A673 (cell line): ENCODE results near the gene CIAO3. TPM values are rescaled to one million over a fixed set of nuclear protein-coding genes. Genes with fewer than 3 reads are reported as not detected.
"Not testable (repeated sequence)": the region's sequence is repeated elsewhere in the genome, so short reads cannot be mapped to it uniquely, and the experiment has no call there.

ENCODE experiments used
- BruUV-seq: library from RNA; stranded (reverse); fragments of 400-500 nt; replicated peaks from 2 replicates; lab custom pipeline; 2021; lab: Mats Ljungman, UMichigan
- CTCF ChIA-PET: fragments of 300-600 bp; sonication (Branson Sonifier 250); formaldehyde crosslinking; loops from one replicate; lab custom pipeline; 2022; ENCODE audit warnings: antibody characterized with exemption; lab: Charles Lee
- POLR2A ChIA-PET: fragments of 300-600 bp; sonication (Branson Sonifier 250); formaldehyde crosslinking; loops from one replicate; lab custom pipeline; 2022; ENCODE audit warnings: antibody characterized with exemption; ENCODE audit not compliant: low non-redundant PET; lab: Charles Lee
- DNase-seq: peaks from one replicate; pipeline ENCODE4 v3.0.0-alpha.2; 2015; ENCODE audit warnings: low spot score
- H3K27ac ChIP-seq: fragments of 200-600 bp; sonication (generic); 2 replicates; pipeline ENCODE4 v1.5.1; 2016; ENCODE audit warnings: mixed run types, low read depth, mild to moderate bottlenecking, mixed read lengths, antibody characterized with exemption, low read length; ENCODE audit not compliant: poor library complexity, severe bottlenecking
- H3K27me3 ChIP-seq: fragments of 200-600 bp; sonication (generic); replicated peaks from 2 replicates; pipeline ENCODE4 v1.6.1; 2017; ENCODE audit warnings: mixed run types, low read depth, mild to moderate bottlenecking, mixed read lengths, antibody characterized with exemption, low read length; ENCODE audit not compliant: insufficient read depth, poor library complexity
- H3K36me3 ChIP-seq: fragments of 200-600 bp; sonication (generic); 2 replicates; pipeline ENCODE4 v1.6.1; 2016; ENCODE audit warnings: mixed run types, mild to moderate bottlenecking, mixed read lengths, antibody characterized with exemption, low read length; ENCODE audit not compliant: insufficient read depth, poor library complexity, severe bottlenecking
- H3K4me1 ChIP-seq: fragments of 200-600 bp; sonication (generic); 2 replicates; pipeline ENCODE4 v1.6.1; 2017; ENCODE audit warnings: mixed run types, mild to moderate bottlenecking, mixed read lengths, antibody characterized with exemption, low read length; ENCODE audit not compliant: insufficient read depth, poor library complexity, severe bottlenecking
- H3K4me3 ChIP-seq: fragments of 200-600 bp; sonication (generic); 2 replicates; pipeline ENCODE4 v1.5.1; 2016; ENCODE audit warnings: low read depth, mixed run types, mild to moderate bottlenecking, mixed read lengths, low read length; ENCODE audit not compliant: poor library complexity, severe bottlenecking
- H3K9me3 ChIP-seq: fragments of 200-600 bp; sonication (generic); 2 replicates; pipeline ENCODE4 v1.6.1; 2016; ENCODE audit warnings: mixed run types, low read depth, mild to moderate bottlenecking, mixed read lengths, antibody characterized with exemption, low read length; ENCODE audit not compliant: poor library complexity, severe bottlenecking
- EZH2 ChIP-seq: fragments of 200-600 bp; sonication (generic); IDR thresholded peaks from 2 replicates; pipeline ENCODE4 v1.6.1; 2017; ENCODE audit warnings: borderline replicate concordance, low read depth, mild to moderate bottlenecking, mixed read lengths, antibody characterized with exemption, low read length; ENCODE audit not compliant: poor library complexity, severe bottlenecking
- intact Hi-C: fragments of 100-400 bp; cut with micrococcal nuclease; formaldehyde crosslinking; loops from one replicate; pipeline ENCODE4 v1.10.0; 2022; ENCODE audit not compliant: unreplicated experiment
- total RNA-seq: library from RNA; stranded (reverse); gene quantifications from 2 replicates; pipeline ENCODE4 v1.2.3, GENCODE V29; 2021
- TF ChIP-seq, protein P1 (sequence below): fragments of 300-800, 200-600 bp; sonication (generic); conservative IDR thresholded peaks from 2 replicates; pipeline ENCODE4 v1.5.1; 2017; ENCODE audit warnings: low read depth, mild to moderate bottlenecking, antibody characterized with exemption, low read length, moderate library complexity, mixed read lengths

The CIAO3 gene
- total RNA-seq, 1 experiment from 2014 or later: 48.4 TPM

DNA sequence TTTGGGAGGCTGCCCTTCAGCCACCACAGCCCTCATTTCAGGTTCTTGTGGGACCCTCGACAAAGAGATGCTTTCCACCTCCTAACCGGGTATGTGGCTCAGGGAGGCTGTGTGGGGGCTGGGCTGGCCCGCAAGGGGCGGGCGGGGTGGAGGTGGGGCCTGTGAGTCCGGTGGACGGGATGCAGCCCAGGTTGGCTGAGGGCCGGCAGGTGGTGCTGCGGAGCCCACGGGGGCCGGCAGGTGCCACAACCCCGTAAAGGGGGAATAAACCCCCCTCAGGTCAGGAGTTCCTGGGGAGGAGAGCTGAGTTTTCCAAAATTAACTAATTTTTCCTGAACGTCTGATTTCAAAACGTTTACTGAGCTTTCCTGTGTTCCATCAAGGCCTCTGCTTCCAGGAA is 4.9 kb upstream of the CIAO3 start:
- ChIA-PET POLR2A (no interaction called here), CTCF (interaction anchor here (0.6 to 0.7 kb wide), 2 partner anchors 29 to 312 kb away, joined by 3 to 5 read pairs; no protein-coding TSS in a partner anchor)
- Histone ChIP-seq H3K27me3 (no peaks in the 10 kb centered on the region), H3K4me3 (no peak overlapping the region), H3K36me3 (no peaks in the 10 kb centered on the region), H3K4me1 (no peaks in the 10 kb centered on the region), H3K9me3 (no peaks in the 10 kb centered on the region), H3K27ac (no peak overlapping the region)
- DNase-seq: no peak
- TF ChIP-seq EZH2: no peak
- TF ChIP-seq, protein P1, sequence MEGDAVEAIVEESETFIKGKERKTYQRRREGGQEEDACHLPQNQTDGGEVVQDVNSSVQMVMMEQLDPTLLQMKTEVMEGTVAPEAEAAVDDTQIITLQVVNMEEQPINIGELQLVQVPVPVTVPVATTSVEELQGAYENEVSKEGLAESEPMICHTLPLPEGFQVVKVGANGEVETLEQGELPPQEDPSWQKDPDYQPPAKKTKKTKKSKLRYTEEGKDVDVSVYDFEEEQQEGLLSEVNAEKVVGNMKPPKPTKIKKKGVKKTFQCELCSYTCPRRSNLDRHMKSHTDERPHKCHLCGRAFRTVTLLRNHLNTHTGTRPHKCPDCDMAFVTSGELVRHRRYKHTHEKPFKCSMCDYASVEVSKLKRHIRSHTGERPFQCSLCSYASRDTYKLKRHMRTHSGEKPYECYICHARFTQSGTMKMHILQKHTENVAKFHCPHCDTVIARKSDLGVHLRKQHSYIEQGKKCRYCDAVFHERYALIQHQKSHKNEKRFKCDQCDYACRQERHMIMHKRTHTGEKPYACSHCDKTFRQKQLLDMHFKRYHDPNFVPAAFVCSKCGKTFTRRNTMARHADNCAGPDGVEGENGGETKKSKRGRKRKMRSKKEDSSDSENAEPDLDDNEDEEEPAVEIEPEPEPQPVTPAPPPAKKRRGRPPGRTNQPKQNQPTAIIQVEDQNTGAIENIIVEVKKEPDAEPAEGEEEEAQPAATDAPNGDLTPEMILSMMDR: peak; percentile 36; the same call in 1 of the 2 replicates
- BruUV-seq: no TSS peak
- intact Hi-C loops: no loop called here

DNA sequence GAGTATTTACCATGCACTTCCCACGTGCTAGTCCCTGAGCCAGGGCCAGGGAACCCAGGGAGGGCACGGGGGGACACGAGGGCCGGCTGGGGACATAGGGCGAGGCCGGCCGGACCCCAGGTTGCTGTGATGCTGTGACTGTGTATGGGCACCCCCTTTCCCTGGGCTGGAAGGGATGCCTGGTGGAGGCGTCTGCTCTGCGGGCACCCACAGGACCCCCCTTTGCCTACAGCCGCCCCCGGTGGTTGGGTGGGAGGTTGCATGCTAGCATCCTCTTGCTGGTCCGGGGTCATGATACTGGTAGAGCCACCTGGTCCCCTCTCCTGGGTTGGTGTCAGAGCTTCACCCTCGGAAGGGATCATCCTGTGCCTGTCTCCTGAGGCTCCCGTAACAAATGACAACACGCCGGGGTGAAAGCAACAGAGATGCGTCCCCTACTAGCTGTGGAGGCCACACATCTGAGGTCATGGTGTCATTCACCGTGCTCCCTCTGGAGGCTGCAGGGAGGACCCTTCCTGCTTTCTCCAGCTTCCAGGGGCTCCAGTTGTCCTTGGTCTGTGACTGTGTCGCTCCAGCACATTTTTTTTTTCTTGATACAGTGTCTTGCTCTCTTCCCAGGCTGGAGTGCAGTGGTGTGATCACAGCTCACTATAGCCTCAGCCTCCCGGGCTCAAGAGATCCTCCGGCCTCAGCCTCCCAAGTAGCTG is 3.1 kb upstream of the CIAO3 start:
- POLR2A ChIA-PET: no interaction called here
- DNase-seq: no peak
- BruUV-seq: no TSS peak
- no peak for TF ChIP-seq EZH2
- TF ChIP-seq, protein P1: no peak
- intact Hi-C loops: no loop called here
- no peaks in the 10 kb centered on the region for H3K36me3 ChIP-seq
- H3K27ac ChIP-seq: no peak overlapping the region
- no peaks in the 10 kb centered on the region for H3K27me3 ChIP-seq
- peaks cover 5% of the 10 kb centered on the region for H3K4me1 ChIP-seq
- H3K4me3 ChIP-seq: no peak overlapping the region
- no peaks in the 10 kb centered on the region for H3K9me3 ChIP-seq
- CTCF ChIA-PET: interaction anchor here (1.1 kb wide), 1 partner anchor 31 kb away, joined by 3 read pairs; no protein-coding TSS in a partner anchor

GRCh38 chr16:742894-743293 is 2.1 kb upstream of the CIAO3 start:
- H3K27me3 ChIP-seq, BruUV-seq, POLR2A ChIA-PET, H3K27ac ChIP-seq, DNase-seq, intact Hi-C loops, H3K36me3 ChIP-seq, CTCF ChIA-PET, H3K4me3 ChIP-seq, H3K9me3 ChIP-seq, H3K4me1 ChIP-seq: not testable (repeated sequence)
